ENCODE results near the gene USP21. TPM values are rescaled to one million over a fixed set of nuclear protein-coding genes. Genes with fewer than 3 reads are reported as not detected.

The USP21 gene
- total and polyA plus RNA-seq, 2 of the 8 experiments (the other 6 are each of a cell fraction or from before 2014, with no cell fraction given): 23.9 to 36.3 TPM

DNA sequence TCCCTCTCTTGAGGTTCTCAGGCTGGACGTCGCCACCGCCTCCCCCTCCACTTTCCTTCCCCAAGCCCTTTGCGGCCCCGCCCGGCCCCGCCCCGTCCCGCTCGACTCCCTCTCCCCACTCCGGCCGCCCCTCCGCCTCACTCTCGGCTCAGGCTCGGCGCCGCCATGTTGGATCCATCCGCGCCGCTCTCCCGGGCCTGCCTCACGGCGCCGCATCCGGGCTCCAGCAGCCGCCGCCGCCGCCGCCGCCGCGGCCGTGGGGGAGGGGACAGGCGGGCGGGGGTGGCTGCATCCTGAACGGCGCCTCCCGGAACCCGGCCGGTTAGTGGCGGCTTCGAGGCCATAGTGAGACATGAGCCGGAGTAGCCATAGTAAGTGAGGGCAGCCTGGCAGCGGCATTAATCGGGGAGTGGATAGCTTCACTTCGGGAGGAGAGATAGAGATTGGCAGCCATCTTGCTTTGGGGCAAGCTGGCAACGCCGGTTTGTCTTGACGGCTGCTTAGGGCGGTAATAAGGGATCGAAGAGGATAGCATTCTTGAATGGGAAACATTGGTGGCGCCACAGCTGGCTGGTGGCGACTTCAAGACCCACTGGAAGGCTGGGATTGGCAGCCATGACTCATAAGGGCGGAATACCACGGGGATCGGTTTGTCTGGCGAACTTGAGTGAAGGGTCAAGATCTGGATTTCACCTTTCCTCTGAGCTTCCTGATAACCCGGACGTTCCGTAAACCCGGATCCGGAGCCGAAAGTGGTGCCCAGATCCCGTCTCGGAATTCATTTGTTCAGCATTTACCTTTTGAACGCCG lies 26.7 kb upstream of the USP21 start, which contains the start of gene DEDD (continued):
- TF ChIP-seq, protein P1, sequence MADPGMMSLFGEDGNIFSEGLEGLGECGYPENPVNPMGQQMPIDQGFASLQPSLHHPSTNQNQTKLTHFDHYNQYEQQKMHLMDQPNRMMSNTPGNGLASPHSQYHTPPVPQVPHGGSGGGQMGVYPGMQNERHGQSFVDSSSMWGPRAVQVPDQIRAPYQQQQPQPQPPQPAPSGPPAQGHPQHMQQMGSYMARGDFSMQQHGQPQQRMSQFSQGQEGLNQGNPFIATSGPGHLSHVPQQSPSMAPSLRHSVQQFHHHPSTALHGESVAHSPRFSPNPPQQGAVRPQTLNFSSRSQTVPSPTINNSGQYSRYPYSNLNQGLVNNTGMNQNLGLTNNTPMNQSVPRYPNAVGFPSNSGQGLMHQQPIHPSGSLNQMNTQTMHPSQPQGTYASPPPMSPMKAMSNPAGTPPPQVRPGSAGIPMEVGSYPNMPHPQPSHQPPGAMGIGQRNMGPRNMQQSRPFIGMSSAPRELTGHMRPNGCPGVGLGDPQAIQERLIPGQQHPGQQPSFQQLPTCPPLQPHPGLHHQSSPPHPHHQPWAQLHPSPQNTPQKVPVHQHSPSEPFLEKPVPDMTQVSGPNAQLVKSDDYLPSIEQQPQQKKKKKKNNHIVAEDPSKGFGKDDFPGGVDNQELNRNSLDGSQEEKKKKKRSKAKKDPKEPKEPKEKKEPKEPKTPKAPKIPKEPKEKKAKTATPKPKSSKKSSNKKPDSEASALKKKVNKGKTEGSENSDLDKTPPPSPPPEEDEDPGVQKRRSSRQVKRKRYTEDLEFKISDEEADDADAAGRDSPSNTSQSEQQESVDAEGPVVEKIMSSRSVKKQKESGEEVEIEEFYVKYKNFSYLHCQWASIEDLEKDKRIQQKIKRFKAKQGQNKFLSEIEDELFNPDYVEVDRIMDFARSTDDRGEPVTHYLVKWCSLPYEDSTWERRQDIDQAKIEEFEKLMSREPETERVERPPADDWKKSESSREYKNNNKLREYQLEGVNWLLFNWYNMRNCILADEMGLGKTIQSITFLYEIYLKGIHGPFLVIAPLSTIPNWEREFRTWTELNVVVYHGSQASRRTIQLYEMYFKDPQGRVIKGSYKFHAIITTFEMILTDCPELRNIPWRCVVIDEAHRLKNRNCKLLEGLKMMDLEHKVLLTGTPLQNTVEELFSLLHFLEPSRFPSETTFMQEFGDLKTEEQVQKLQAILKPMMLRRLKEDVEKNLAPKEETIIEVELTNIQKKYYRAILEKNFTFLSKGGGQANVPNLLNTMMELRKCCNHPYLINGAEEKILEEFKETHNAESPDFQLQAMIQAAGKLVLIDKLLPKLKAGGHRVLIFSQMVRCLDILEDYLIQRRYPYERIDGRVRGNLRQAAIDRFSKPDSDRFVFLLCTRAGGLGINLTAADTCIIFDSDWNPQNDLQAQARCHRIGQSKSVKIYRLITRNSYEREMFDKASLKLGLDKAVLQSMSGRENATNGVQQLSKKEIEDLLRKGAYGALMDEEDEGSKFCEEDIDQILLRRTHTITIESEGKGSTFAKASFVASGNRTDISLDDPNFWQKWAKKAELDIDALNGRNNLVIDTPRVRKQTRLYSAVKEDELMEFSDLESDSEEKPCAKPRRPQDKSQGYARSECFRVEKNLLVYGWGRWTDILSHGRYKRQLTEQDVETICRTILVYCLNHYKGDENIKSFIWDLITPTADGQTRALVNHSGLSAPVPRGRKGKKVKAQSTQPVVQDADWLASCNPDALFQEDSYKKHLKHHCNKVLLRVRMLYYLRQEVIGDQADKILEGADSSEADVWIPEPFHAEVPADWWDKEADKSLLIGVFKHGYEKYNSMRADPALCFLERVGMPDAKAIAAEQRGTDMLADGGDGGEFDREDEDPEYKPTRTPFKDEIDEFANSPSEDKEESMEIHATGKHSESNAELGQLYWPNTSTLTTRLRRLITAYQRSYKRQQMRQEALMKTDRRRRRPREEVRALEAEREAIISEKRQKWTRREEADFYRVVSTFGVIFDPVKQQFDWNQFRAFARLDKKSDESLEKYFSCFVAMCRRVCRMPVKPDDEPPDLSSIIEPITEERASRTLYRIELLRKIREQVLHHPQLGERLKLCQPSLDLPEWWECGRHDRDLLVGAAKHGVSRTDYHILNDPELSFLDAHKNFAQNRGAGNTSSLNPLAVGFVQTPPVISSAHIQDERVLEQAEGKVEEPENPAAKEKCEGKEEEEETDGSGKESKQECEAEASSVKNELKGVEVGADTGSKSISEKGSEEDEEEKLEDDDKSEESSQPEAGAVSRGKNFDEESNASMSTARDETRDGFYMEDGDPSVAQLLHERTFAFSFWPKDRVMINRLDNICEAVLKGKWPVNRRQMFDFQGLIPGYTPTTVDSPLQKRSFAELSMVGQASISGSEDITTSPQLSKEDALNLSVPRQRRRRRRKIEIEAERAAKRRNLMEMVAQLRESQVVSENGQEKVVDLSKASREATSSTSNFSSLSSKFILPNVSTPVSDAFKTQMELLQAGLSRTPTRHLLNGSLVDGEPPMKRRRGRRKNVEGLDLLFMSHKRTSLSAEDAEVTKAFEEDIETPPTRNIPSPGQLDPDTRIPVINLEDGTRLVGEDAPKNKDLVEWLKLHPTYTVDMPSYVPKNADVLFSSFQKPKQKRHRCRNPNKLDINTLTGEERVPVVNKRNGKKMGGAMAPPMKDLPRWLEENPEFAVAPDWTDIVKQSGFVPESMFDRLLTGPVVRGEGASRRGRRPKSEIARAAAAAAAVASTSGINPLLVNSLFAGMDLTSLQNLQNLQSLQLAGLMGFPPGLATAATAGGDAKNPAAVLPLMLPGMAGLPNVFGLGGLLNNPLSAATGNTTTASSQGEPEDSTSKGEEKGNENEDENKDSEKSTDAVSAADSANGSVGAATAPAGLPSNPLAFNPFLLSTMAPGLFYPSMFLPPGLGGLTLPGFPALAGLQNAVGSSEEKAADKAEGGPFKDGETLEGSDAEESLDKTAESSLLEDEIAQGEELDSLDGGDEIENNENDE (IDR thresholded peaks at IDR 0.05; ENCODE audit: insufficient replicate concordance, low read length): peak; percentile 20
- TF ChIP-seq YY1 (IDR thresholded peaks at IDR 0.05; ENCODE audit: low read depth, low read length): peak; percentile 99
- TF ChIP-seq SIN3A (conservative IDR thresholded peaks at IDR 0.05 in 1 of 2, IDR thresholded peaks at IDR 0.05 in 1 of 2; ENCODE audit: low read depth in 1 of 2, low read length in 2 of 2): peak; percentile 74 to 91; a peak in 3 of 4 replicates
- TF ChIP-seq ASH2L (IDR thresholded peaks at IDR 0.05; ENCODE audit: low read length): peak; percentile 35
- TF ChIP-seq, protein P2, sequence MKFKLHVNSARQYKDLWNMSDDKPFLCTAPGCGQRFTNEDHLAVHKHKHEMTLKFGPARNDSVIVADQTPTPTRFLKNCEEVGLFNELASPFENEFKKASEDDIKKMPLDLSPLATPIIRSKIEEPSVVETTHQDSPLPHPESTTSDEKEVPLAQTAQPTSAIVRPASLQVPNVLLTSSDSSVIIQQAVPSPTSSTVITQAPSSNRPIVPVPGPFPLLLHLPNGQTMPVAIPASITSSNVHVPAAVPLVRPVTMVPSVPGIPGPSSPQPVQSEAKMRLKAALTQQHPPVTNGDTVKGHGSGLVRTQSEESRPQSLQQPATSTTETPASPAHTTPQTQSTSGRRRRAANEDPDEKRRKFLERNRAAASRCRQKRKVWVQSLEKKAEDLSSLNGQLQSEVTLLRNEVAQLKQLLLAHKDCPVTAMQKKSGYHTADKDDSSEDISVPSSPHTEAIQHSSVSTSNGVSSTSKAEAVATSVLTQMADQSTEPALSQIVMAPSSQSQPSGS (IDR thresholded peaks at IDR 0.05; ENCODE audit: low read length): peak; percentile 46; the same call in 1 of the 2 replicates
- TF ChIP-seq SAP30 (IDR thresholded peaks at IDR 0.05; ENCODE audit: insufficient read depth, insufficient replicate concordance, low read length): no peak
- peak; percentile 62 for TF ChIP-seq SIX5 (IDR thresholded peaks at IDR 0.05; ENCODE audit: low read depth, low read length)
- 0 out of 2 replicates have a peak, but pooled peaks have one; percentile 60 for TF ChIP-seq SP1 (IDR thresholded peaks at IDR 0.05; ENCODE audit: low read depth, low read length)
